Fibroblast of skin of right biceps (primary cell): Measurements from ENCODE around the gene TRPV6.

Source experiments
- DNase-seq: peaks from one replicate; pipeline ENCODE4 v3.0.0-alpha.2; 2013

The TRPV6 gene

DNA sequence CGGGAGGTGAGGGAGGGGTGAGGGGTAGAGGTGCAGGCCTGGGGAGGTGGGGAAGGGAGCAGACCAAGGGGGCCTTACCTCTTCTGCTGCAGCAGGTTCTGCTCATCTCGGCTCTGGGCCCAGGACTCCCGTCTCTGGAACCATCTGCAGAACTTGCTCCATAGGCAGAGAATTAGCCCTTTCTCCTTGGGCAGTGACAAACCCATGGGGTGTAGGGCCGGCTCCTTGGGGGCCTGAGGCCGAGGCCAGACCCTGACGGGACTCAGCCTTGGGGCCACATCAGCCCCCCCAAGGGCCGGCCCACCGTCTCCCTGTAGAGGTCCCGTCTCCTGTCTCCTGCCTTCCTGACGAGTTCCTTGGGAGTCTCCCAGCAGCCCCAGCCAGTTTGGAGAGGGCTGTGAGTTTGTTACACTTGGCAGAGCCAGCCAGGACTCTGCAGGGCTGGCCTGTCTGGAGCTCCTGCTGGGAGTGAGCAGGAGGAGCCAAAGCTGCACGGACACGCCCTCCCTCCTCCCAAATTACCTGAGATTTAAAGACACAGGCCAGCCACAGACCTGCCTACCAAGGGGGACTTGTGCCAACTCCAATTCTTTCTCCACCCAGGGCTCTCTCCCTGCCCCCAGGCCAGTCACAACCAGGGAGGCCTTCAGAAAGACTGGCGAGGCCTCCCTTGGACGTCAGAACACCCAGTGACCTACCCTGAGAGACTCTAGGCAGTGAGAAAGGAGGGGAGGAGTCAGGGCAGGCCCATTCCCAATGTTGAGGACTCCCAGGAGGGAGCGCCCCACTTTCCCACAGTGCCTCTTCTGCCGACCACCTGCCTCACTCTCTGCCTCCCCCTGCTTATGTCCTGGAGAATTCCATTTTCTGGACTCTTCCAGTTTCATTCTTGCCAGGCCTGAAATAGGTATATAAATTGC is at the start of gene TRPV6:
Gene TRPV6 (minus strand): TSS at position 435 of the 920 bp plus-strand sequence.
- no peak for DNase-seq

DNA sequence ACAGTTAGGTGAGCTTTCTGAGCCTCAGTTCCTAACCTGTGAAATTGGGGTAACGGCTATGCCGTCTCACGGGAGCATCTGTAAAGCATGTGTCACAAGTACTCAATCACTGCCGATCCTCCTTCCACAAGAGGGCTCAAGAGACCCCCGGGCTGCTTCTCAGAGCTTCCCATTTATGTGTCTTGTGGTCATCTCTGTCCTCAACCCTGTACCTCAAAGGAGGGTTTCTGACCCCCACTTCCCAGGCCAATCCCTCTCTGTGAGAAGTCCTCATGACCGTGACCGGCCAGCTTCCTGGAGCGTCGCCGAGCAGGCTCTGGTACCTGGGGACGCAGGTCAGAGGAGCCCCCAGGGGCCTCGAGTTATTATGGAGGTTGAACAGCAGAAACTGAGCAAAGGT is 48.5 kb upstream of the TRPV6 start:
- DNase-seq, result no peak

DNA sequence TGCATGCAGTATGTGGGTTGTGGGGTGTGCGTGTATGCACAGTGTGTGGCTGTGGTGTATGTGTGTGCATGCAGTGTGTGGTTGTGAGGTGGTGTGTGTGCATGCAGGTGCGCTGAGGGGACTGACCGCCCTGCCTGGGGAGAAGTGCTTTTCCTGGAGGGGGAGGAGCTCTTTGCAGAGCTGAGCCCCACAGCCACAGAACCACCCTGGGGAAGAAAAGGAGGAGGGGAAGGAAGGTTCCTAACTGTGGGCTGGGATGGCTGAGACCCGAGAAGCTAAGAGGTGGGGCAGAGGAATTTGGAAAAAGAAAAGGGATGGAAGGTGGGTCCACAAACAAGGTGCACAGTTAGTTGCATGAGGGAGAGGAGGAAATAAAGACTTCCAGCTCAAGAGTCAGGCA is 48.1 kb upstream of the TRPV6 start, which contains the start of gene TRPV5:
Gene TRPV5 (minus strand): TSS at position 123 of the 400 bp plus-strand sequence. CDS start 287 bp downstream, outside the sequence.
- no peak for DNase-seq

DNA sequence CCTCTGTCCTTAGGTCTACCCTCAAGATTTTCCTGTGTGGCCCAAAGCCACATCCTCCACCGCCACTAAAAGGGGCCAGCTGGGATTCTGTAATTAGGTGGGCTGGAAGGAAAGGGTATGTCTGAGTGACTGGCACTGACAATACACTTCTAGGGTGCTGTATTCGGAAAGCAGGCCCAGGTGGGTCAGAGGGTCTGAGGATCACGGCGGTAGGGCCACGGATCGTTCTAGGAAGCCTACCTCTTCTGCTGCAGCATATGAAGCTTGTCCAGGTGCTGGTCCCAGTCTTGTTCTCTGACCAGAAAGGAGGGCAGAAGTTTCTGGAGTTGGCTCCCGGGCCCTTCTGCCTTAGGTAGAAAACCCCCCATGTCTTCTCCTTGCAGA is 47.5 kb upstream of the TRPV6 start:
- no peak for DNase-seq

DNA sequence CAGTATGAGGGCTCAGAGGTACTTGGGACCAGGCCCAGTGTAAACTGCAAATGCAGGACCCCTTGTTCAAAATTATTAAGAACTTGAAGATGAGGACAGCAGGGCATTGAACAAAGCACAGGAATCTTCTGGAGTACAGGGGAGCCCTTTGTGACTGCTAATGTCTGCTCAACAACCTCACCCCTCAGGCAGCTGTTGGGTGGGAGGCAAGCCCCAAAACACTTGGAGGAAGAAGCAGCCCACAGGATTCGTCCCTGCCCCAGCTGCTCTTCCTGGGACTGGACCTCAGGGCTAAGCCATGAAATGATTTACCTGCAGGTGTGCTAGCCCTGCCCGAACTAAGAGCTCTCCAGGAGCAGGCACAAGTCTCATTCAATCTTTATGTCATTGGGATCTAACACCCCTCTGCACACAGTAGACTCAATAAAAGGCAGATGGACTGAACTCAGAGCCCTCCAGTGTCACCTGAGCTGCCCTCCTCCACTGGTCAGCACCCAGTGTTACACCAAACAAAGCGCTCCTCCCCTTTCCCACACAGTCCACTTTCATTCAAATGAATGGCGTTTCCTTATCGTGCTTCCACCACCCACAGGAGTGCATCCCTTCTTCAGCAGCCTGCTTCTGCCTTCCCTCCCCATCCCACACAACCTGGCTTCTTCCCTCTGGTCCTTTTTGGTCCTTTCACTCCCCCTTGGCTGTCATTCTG is 47.0 kb upstream of the TRPV6 start:
- DNase-seq, result no peak

DNA sequence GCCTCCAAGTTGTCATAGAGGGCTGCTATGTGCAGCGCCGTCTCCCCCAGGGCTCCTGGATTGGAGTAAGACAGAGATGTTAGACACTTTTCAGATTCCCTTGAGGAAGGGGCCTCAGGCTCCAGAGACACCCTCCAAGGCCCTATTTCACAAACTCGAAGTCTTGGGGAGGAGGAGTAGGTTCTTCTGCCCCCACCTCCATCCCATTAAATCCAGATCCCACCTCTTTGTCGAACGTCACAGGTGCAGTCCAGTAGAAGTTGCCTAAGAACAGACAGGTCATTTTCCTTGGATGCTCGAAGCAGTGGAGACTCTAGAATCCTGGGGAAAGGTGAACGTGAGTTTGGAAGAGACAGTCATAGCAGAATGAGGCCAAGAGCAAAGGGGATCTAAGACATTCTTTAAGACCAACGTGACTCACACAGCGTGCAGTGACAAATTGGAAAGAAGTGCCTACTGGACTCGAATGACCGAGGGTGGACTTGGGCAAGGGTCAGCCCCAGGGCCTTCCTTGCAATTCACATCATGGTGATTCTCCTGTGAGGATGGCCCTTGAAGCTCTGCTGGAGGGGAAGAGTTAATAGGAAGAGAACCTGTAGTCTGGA is 44.7 kb upstream of the TRPV6 start:
- no peak for DNase-seq

DNA sequence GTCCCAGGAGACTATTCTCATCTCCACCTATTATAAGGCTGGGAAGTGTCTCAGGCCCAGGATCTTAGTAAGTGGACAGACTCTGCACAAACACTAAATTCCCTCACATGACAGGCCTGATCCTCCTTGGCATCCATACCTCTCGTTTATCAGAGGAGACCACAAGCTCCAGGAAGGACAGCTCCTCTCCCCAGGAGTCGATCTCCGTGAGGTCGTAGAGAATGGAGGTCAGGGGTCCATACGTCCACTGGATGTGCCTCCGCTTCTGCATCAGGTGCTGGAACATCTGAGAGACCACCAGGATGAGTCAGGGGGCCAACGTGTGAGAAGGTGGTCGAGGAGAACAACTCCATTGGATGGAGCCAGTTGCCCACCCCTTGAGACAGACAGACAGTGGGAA is 42.4 kb upstream of the TRPV6 start:
- no peak for DNase-seq

DNA sequence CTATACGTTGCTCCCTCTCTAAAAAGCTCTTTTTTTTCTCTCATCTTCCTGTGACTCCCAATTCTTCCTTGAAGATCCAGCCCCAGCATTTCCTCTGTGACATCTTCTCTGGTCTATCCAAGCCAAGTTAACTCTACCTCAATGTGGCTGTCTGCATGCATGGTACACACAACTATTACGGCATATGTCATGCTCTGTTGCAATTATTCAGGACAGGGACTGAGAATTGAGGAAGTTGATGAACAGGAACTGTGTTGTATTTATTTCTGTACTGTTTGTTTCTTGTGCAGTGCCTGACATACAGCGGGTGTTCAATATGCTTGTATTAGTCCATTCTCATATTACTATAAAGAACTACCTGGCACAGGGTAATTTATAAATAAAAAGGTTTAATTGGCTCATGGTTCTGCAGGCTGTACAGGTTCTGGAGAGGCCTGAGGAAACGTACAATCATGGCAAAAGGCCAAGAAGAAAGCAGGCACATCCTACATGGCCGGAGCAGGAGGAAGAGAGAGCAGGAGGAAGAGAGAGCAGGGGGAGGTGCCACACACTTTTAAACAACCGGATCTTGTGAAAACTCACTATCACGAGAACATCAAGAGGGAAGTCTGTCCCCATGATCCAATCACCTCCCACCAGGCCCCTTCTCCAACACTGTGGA is 41.7 kb upstream of the TRPV6 start:
- DNase-seq, result no peak

DNA sequence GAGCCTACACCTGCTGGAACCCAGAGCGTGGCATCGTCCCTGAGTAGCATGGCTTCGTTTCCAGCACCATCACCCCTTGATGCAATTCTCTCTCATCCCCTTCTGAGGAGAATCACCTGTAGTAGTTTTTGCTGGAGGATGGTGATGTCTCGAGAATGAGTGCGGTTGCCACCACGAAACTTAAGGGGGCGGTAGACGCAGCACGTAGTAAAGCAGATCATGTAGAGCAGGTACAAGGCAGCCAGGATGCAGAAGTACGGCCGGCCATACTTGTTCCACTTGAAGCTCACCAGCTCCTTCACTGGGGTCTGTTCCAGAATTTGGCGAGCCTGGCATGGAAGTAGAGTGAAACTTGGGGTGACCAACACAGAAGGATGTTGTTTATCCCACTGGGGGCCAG is 39.9 kb upstream of the TRPV6 start:
- DNase-seq, result no peak

DNA sequence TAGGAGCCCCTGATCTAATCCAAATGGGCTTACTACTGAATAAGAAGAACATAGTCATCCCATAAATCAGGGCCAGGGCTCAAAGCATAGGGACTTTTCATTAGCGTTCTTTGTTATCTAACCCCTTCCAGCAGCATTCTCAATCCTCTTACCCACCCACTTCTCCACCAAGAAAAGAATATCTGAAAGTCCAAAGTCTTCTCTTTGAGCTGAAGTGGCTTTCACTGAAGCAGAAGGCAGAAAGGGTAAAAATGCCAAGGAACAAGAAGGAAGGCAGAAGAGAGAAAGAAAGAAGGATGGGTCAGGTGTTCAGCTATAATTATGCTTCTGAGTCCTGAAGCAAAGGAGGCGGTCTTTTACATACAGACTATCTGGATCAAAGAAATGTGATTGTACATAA is 37.8 kb upstream of the TRPV6 start:
- no peak for DNase-seq

DNA sequence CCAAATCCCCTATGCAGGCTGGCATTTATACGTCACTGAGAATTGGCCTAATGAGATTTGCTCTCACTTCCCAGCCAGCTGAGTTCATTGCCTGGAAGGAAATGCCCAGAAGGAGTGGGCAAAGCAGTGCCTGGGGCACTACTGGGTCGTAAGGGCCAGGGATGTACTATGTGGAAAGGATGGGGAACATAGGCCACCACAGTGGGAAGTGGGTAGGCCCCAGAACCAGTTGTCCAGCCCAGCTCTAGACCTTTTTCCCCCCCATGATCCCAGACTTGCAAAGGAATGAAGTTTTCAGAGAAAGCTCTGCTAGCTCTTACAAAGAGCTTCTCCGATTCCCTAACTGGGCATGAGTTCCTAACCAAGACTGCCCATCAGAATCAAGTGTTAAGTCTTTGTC is 34.1 kb upstream of the TRPV6 start:
- DNase-seq, result no peak

DNA sequence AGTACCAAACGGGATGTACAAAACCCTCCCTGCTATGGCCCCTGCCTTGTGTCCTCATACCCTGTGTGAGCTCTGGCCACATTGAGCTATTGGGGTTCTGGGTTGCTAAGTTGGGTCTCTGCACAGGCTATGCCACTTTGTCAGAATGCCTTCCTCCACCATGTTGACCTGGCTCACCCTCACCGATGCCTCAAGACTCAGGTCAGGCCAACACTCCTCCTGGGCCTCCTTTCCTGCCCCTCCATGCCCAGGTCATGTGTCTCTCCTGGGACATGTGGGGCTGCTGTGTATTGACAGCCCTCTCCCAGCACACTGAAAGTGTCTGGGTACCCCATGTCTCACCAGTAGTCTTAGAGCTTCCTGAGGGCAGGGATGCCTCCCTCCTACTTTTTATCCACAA is 33.4 kb upstream of the TRPV6 start:
- DNase-seq, result no peak

DNA sequence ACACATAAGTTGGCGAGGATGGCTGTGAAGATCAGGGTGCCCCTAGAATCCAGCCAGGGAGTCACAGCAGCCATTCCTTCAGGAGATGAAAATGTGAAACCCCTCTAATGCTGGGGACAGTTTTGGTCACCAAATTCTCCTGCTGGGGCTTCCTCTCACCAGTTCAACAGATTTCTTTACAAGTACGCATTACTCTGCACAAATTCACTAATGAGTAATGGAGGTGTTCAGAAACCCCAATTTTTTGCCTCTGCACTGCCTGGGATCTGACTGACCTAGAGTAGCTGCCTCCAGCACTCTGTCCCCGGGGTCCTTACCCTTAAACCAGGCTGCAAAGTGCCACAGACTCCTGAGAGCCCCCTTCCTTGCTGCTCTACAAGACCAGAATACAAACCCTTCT is 31.9 kb upstream of the TRPV6 start:
- no peak for DNase-seq

DNA sequence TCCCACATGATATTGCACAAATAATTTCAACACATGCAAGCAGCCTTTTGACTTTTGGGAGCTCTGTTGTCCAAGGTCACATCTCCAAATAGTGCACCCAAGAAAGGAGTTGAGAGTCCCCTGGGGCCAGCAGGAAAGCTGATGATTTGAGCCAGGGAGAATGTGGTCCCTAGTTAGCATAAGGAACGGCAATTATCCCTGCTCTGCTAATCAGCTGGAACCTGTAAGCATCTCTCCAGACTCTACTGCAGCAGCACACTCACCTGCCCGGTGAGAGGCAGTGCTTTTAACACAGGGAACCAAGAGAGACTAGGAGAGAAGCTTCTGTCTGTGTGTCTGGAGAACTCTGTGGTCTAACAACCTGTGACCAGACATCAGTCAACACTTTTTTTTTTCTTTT is 31.0 kb upstream of the TRPV6 start:
- DNase-seq, result no peak

DNA sequence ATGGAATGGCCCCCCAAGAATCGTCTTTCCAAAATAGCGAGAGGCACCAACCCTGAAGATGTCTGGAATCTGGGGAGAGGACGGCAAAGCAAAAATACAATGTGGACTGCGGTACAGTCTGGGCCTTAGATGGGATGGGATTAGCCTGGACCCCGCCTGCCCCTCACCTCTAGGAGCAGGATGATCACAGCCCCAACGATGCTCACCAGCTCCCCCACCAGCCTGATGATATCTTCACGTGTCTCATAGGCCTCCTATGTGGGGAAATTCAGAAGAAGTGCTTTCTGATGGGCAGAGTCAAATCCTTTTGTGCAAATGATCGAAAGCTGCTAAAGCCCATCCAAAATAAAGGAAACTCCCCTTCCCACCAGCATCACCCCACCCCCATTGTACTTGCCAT is 29.8 kb upstream of the TRPV6 start:
- DNase-seq, result no peak

DNA sequence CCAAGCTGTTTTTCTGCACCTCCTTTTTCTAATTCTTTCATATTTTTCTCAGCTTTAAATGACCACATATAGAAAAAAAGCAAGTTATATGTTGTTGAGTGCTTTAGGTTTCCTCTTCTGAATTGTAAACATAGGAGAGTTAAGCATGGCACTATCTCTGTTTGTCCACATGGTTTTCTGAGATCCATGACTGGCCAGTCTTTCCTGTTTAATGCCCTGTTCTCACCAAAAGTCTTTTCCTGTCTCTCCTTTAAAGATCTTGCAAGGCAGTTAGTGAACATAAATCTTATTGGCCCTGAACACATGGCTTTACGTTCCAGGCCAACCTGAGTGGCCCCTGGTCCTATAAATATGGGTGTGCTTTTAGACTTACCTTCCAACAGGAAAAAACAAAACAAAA is 28.6 kb upstream of the TRPV6 start:
- no peak for DNase-seq

DNA sequence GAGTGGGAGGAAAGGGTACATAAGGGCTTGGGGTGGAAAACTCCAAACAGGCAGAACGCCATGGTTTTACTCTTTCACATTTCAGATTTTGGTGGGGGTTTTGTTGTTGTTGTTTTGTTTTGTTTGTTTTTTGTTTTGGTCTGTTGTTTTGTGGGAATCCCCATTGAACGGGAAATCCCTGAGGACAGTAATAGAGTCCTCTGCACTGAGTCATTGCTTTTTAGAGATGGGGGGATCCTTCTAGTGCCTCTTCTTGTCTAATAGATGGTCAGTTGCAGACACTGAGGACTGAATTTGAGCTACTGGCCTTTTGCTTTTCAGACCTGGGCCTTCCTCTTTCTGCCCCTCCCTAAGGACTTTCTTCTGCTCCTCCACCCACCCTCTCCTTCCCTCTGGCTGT is 28.0 kb upstream of the TRPV6 start:
- DNase-seq, result no peak

DNA sequence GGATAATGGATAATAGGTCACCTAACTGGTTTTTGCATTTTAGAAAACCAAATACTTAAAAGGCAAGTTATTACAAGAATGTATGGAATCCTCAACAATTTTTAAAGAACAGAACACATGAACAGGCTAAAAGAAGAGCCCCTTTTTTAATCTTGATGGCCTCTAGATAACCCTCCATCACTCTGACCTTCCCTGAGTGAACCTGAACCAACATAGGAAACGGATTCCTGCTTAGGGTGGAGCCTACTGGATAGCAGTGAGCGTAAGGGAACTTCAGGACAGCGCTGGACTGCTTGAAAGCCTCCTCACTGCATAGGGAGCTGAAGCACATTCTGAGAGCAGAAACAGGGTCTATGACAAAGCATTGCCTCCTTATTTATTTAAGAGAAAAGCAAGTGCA is 27.5 kb upstream of the TRPV6 start:
- DNase-seq, result no peak

DNA sequence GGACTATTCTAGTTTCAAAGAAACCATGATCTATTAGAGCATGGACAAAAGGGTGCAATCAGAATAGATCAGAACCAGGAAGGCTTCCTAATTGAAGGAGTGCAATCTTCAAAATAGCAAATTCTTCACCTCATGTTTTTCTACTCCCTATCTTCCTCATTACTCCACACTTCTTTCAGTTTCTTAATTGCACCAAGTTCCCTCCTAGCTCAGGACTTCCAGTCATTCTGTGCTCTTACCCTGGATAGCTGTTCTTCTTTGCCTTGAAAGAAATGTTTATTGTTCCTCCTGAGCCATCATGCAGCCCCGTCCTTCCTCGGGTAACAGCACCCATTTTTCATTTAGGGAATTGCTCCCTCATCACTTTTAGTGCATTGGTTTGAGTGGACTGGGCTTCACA is 24.9 kb upstream of the TRPV6 start:
- DNase-seq, result no peak

DNA sequence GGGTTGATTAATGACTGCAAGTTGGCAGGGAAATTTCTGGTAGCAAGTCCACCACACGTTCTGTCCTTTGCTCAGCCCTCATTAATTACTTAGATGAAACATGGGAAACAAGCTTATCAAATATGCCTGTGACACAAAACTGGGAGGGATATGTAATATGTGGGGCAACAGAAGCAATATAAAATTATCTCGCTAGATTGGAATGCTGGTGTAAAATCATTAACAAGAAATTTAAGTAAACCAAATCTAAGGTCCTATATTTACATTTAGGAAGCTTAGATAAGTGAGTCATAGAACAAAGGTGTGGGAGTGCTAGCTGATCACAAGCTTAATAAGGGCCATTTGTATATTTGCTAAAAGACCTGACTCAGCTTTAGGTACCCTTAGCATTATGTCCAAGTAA is 24.5 kb upstream of the TRPV6 start:
- DNase-seq, result no peak

DNA sequence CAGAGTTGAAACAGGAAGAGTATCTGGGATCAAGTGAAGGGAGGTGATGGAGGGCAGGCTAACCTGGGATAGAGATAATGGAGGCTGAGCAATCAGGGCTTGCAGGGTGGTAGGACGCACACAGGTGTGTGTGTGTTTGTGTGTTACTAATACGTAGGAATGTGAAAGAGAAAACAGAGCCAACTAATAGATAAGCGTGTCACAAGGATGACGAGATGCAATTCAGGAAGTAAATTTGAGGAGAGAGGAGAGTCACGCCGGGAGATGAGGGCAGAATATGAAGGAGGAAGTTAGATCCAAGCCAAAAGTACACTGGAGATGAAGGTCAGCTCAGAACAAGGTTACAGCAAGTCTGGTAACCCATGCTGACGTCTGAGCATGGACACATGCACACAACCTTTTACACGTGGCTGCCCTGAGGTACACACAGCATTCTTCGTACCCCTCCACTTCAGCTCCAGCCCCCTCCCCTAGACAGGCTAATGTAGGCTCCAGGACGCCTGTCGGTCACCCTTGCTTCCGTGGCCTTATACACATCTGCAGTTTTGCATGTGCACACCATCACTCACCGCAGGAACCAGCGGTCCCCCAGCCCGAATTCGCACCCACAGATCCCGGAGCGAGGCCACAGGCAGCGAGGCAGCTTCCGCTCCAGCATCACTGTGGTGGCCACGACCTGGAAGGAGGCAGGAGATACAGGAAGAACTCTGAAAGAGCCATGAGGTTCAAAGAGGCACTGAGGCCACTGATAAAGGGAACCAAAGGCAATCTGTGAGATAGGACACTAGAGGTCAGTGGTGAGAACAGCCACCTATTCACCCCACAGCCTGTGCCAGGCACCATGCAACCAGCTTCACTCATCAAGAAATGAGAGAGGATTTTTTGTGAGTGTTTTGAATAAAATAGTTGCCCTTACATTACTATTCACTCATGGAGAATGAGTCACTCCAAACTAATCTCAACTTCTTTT is 23.7 kb upstream of the TRPV6 start:
- DNase-seq, result no peak

DNA sequence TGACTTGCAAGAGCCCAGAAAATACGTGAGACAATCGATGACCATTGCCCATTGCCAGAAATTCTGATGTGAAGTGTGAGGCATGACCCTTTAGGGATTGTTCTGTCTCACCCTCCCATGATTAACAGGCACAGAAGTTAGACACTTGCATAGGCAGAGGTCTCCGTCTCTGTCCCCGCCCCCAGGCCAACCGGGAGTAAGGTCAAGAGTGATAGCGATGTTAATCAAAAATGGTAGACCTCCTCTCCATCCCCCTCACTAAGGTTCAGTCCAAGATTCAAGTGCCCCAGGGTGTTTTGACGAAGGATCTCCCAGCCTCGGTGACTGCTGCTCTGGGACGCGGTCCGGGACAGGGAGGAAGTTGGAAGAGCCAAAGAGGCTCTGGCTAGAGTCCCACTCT is 22.7 kb upstream of the TRPV6 start:
- no peak for DNase-seq
